Heart left ventricle (tissue), 16 donors: Measurements from ENCODE around the gene CREG2. TPM values are rescaled to one million over a fixed set of nuclear protein-coding genes. Genes with fewer than 3 reads are reported as not detected.

Source experiments
- ATAC-seq, 4 donors: fragments of 200-7000 bp; cut with Tn5 transposase; one replicate each; pipeline ENCODE4 v1.9.1; 2020 to 2022; ENCODE audit warnings: moderate library complexity in 4 of 4, mild to moderate bottlenecking in 3 of 4, moderate number of reproducible peaks in 1 of 4
- DNase-seq, 5 donors: peaks; one replicate each; pipeline ENCODE4 v3.0.0-alpha.2; 2020
- H3K27ac ChIP-seq, 12 donors: fragments of 200-600 bp; sonication (generic) in 4 of 12; one replicate each; pipeline versions ENCODE4 v1.5.0 to v1.8.0; 2016 to 2022; ENCODE audit warnings: mild to moderate bottlenecking in 2 of 12
- H3K27me3 ChIP-seq, 9 donors: fragments of 200-600 bp; sonication (generic) in 2 of 9; one replicate each; pipeline versions ENCODE4 v1.5.1 to v1.8.0; 2016 to 2022; ENCODE audit warnings: mild to moderate bottlenecking in 3 of 9
- H3K36me3 ChIP-seq, 9 donors: fragments of 200-600 bp; sonication (generic) in 2 of 9; one replicate each; pipeline versions ENCODE4 v1.5.0 to v1.8.0; 2018 to 2022; ENCODE audit warnings: mild to moderate bottlenecking in 2 of 9
- H3K4me1 ChIP-seq, 12 donors: fragments of 200-600 bp; sonication (generic) in 4 of 12; one replicate each; pipeline versions ENCODE4 v1.5.0 to v1.8.0; 2016 to 2022; ENCODE audit warnings: mild to moderate bottlenecking in 3 of 12
- H3K4me3 ChIP-seq, 12 donors: fragments of 200-600 bp; sonication (generic) in 4 of 12; one replicate each; pipeline versions ENCODE4 v1.5.0 to v1.8.0; 2017 to 2022; ENCODE audit warnings: mild to moderate bottlenecking in 9 of 12, moderate library complexity in 4 of 12
- H3K9me3 ChIP-seq, 12 donors: fragments of 200-600 bp; sonication (generic) in 4 of 12; one replicate each; pipeline versions ENCODE4 v1.5.0 to v1.8.0; 2016 to 2022; ENCODE audit warnings: mild to moderate bottlenecking in 1 of 12
- POLR2A ChIP-seq, 2 donors: fragments of 450-650 bp; IDR thresholded peaks; one replicate each; pipeline ENCODE4 v1.6.1; 2017; ENCODE audit warnings: antibody characterized with exemption in 2 of 2, mild to moderate bottlenecking in 2 of 2, moderate library complexity in 2 of 2
- WGBS, 4 donors: extraction: QIAGEN DNeasy Blood & Tissue Kit in 2 of 4; methylation state at CpG; one replicate each; pipeline versions ENCODE4 v1.1.5 to v1.1.7; 2013 to 2018; 5-methylcytosine and 5-hydroxymethylcytosine counted together
- intact Hi-C, 10 donors: fragments of 100-400 bp; cut with DNase I; formaldehyde crosslinking; loops; one replicate each; pipeline versions ENCODE4 v1.11.1 to v1.14.2; 2022
- polyA plus RNA-seq, 2 donors: library from polyadenylated mRNA; stranded (reverse); fragments of 200-250 nt; gene quantifications; one replicate each; pipeline ENCODE4 v1.2.3, GENCODE V29; 2013
- total RNA-seq, 9 donors: library from RNA; depleted of rRNA in 2 of 9; stranded (reverse); fragments of >200 nt in 2 of 9; fragmentation: NEBNext Ultra II Directional in 3 of 9; extraction: Animal tissue kit (Norgen Biotek cat#: 25700) in 3 of 9; gene quantifications; one replicate each; pipeline versions ENCODE4 v1.1.0 to v1.2.4, GENCODE V29; 2016 to 2023
- TF ChIP-seq, protein P1 (sequence below), 12 donors: fragments of 200-600 bp; sonication (generic) in 4 of 12; IDR thresholded peaks; one replicate each; pipeline versions ENCODE4 v1.5.0 to v1.8.0; 2018 to 2022; ENCODE audit warnings: antibody characterized with exemption in 12 of 12, mild to moderate bottlenecking in 5 of 12
- donor health status: ischemic (EF 13 %, LVEDD 7.1; RV severe dilation, severe dysfunction).
- donor health status: healthy with polysubstance abuse.
- donor health status: DM: no; HTN: yes; CAD: no.
- donor health status: DM: no; HTN: no; CAD: no.
- donor health status: ischemic (EF 25% LVEDD 6.9; RV normal size, moderate dysfunction).
- donor health status: ischemic (EF 25% LVEDD 5.7; RV mildly dilated, moderate dysfunction).
- donor health status: healthy.
- donor health status: DM: yes; HTN: yes; CAD: no.
- donor health status: ischemic (EF 35%, LVEDD 5.7; RV mildly dilated, moderate dysfunction).
- donor health status: nonischemic (EF 11% LVEDD 7.7; RV severe dilation, severe dysfunction).
- donor health status: DM: yes; HTN: yes; CAD: no.
- donor health status: PGD.
- donor health status: ischemic (EF 29% LVEDD 5.4; RV normal size, mild dysfunction).
- donor health status: nonischemic (EF 23%, LVEDD 6.1; RV moderate dilation, normal function).

CREG2 gene
- total and polyA plus RNA-seq, 11 donors = 0.18 to 1.1 (median 0.46) TPM; not detected in 7

DNA sequence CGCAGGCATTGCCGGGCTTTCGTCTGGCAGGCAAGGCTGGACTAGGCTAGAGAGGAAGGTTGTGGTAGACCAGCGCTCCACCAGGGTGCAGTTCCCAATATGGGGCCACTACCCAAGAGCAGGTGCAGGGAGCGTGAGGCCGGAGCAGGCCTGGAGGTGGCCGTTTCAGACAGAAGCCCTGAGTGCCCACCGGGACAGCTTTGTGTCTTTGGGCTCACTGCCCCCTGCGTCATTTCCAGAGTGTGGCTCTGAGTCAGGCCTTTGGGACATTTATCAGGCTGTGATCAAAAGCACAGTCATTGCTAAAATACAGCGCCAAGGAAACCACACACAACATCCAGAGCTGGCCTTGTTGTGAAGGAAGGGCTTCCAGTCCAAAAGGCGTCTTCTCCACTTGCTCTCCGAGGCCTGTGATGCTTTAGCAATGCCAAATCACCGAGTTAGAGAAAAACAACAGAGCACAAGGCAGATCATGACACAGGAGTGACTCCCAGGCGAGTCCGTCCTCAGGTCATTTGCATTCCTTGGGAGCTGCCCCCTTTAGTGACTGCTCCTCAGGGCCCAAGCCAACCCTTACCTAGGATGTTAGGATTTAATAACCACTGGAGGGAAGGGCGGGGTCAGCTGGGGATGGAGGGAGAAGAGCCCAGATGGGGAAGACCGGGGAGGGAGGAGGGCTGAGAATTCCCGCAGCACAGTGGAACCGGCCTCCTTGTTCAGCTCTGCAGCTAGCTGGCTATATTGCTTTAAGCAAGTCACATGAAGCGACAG is 45.3 kb upstream of the CREG2 start:
- WGBS, 4 donors = 79 to 88% (median 82%) methylated on average over 15 to 20 of the region's 20 CpGs
- Histone ChIP-seq H3K4me3 (no peak overlapping the region), H3K9me3 (no peaks in the 10 kb centered on the region), H3K4me1 (peaks cover 0 to 25% (median 9%) of the 10 kb centered on the region in 12 donors), H3K27ac (no peak overlapping the region), H3K36me3 (no peaks in the 10 kb centered on the region), H3K27me3 (no peaks in the 10 kb centered on the region)
- ATAC-seq (peak in 2 of 4 donors; percentile 21 to 53), DNase-seq (no peak)
- no peak for TF ChIP-seq POLR2A (IDR thresholded peaks at IDR 0.05)
- TF ChIP-seq, protein P1, sequence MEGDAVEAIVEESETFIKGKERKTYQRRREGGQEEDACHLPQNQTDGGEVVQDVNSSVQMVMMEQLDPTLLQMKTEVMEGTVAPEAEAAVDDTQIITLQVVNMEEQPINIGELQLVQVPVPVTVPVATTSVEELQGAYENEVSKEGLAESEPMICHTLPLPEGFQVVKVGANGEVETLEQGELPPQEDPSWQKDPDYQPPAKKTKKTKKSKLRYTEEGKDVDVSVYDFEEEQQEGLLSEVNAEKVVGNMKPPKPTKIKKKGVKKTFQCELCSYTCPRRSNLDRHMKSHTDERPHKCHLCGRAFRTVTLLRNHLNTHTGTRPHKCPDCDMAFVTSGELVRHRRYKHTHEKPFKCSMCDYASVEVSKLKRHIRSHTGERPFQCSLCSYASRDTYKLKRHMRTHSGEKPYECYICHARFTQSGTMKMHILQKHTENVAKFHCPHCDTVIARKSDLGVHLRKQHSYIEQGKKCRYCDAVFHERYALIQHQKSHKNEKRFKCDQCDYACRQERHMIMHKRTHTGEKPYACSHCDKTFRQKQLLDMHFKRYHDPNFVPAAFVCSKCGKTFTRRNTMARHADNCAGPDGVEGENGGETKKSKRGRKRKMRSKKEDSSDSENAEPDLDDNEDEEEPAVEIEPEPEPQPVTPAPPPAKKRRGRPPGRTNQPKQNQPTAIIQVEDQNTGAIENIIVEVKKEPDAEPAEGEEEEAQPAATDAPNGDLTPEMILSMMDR (IDR thresholded peaks at IDR 0.05) = no peak
- intact Hi-C loops = loop anchor here in 3 of 10 donors (10.0 kb wide), 2 partner anchors 72 to 262 kb away; partner anchors contain the start of gene MAP4K4 (in 2 of the 3)

DNA sequence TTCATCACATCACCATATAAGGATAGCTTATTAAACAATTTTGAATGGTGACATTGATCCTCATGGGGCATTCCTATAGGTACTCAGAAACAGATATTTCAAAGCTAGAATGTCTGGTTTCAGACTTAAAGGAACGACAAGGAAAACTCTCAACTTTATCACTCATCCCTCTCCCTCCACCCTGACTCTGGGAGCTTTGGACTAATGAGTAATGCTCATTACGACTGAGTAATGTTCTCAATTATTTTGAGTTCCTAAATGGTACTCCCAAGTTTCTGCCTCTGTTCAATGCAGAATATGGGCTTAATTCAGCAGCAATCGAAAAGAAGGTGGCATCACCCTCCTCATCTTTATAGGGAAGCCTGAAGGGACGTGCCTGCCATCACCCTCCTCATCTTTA is 44.2 kb upstream of the CREG2 start:
- no peak for DNase-seq
- H3K27me3 ChIP-seq = no peaks in the 10 kb centered on the region
- intact Hi-C loops = loop anchor here in 3 of 10 donors (10.0 kb wide), 2 partner anchors 73 to 263 kb away; partner anchors contain the start of gene MAP4K4 (in 2 of the 3)

DNA sequence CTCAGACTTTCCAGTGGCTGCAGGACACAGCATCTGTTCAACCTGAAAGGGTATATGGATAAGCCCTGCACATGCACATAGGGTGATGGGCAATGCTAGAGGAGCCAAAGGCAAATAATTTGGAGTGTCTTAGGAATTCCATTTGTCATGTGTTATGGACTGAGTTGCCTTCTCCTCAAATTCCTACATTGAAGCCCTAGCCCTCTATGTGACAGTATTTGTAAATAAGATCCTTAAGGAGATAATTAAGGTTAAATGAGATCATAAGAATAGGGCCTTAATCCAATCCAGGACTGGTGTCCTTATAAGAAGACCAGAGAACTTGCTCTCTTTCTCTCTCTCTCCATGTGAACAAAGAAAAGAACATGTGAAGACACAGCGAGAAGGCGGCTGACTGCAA is 42.9 kb upstream of the CREG2 start:
- intact Hi-C loops = loop anchor here in 3 of 10 donors (10.0 kb wide), 2 partner anchors 75 to 265 kb away; partner anchors contain the start of gene MAP4K4 (in 2 of the 3)
- no peaks in the 10 kb centered on the region for H3K27me3 ChIP-seq
- DNase-seq (no peak), ATAC-seq (no peak)
- no peaks in the 10 kb centered on the region for H3K36me3 ChIP-seq
- TF ChIP-seq, protein P1 (IDR thresholded peaks at IDR 0.05) = no peak
- H3K4me3 ChIP-seq = no peak overlapping the region
- no peak overlapping the region for H3K27ac ChIP-seq
- H3K4me1 ChIP-seq = peaks cover 0 to 17% (median 6%) of the 10 kb centered on the region in 12 donors
- no peaks in the 10 kb centered on the region for H3K9me3 ChIP-seq
- 96 to 100% (median 97%) methylated on average over 2 of the region's 2 CpGs for WGBS, 4 donors

More for the DNA sequence above, 44.2 kb upstream of the CREG2 start:
- no peak for TF ChIP-seq POLR2A (IDR thresholded peaks at IDR 0.05)
- TF ChIP-seq, protein P1 (IDR thresholded peaks at IDR 0.05) = no peak
- Histone ChIP-seq H3K36me3 (no peaks in the 10 kb centered on the region), H3K4me3 (no peak overlapping the region), H3K27ac (no peak overlapping the region), H3K9me3 (no peaks in the 10 kb centered on the region), H3K4me1 (peaks cover 0 to 25% (median 9%) of the 10 kb centered on the region in 12 donors)
- ATAC-seq = no peak
- 92 to 95% (median 94%) methylated on average over 4 of the region's 4 CpGs for WGBS, 4 donors

DNA sequence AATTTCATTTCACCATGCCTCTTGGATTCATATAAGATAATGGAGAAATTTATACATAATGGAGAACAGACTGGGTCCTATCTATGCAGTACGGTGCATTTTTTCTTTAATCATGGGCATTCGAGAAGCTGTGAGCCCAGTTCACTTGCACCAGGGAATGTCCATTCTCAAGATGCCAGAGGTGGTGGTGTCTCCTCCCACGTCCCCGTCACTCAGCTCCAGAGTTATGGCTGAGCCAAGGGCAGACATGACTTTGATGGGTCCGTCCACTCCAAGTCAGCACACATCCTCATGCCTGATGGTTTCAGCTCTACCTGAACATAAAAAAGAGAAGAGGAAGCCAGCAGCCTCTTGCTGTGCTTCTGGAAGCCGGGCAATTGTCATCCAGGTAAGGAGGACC is 42.1 kb upstream of the CREG2 start:
- Histone ChIP-seq H3K9me3 (no peaks in the 10 kb centered on the region), H3K36me3 (no peaks in the 10 kb centered on the region), H3K27me3 (no peaks in the 10 kb centered on the region), H3K4me3 (no peak overlapping the region), H3K27ac (no peak overlapping the region), H3K4me1 (peaks cover 0 to 12% (median 4%) of the 10 kb centered on the region in 12 donors)
- 95 to 98% (median 97%) methylated on average over 6 of the region's 6 CpGs for WGBS, 4 donors
- intact Hi-C loops = loop anchor here in 2 of 10 donors (5.0 to 10.0 kb wide), 2 partner anchors 73 to 265 kb away; partner anchors contain the start of gene MAP4K4 (in 1 of the 2)
- TF ChIP-seq, protein P1 (IDR thresholded peaks at IDR 0.05) = no peak
- TF ChIP-seq POLR2A (IDR thresholded peaks at IDR 0.05) = no peak
- no peak for DNase-seq
- ATAC-seq = no peak
